ENCODE results near the gene PRPS2.

- TF ChIP-seq CTCF (IDR thresholded peaks at IDR 0.05 in 8 of 11, conservative IDR thresholded peaks at IDR 0.05 in 3 of 11): no peak
- TF ChIP-seq POLR2A (IDR thresholded peaks at IDR 0.05): no peak
- no peak for TF ChIP-seq POLR2AphosphoS5 (IDR thresholded peaks at IDR 0.05)
Observed at GRCh38 chrX:12824944-12825343, 33.7 kb downstream of the PRPS2 start.
